Uterus (tissue), 2 donors: ENCODE data around the gene TMEM117.

Source experiments
- POLR2A ChIP-seq, 2 donors: fragments of 450-650 bp; IDR thresholded peaks; one replicate each; pipeline ENCODE4 v1.6.1; 2016; ENCODE audit warnings: antibody characterized with exemption in 2 of 2, mild to moderate bottlenecking in 1 of 2, moderate library complexity in 1 of 2
- TF ChIP-seq, protein P1 (sequence below), 4 experiments: fragments of 200-600 bp in 2 of 4; fragments of 450-650 bp in 2 of 4; sonication (generic) in 2 of 4; IDR thresholded peaks; one replicate each; pipeline ENCODE4 v1.5.1; 2016 to 2019; ENCODE audit warnings: antibody characterized with exemption in 4 of 4, mild to moderate bottlenecking in 2 of 4, moderate library complexity in 1 of 4

DNA sequence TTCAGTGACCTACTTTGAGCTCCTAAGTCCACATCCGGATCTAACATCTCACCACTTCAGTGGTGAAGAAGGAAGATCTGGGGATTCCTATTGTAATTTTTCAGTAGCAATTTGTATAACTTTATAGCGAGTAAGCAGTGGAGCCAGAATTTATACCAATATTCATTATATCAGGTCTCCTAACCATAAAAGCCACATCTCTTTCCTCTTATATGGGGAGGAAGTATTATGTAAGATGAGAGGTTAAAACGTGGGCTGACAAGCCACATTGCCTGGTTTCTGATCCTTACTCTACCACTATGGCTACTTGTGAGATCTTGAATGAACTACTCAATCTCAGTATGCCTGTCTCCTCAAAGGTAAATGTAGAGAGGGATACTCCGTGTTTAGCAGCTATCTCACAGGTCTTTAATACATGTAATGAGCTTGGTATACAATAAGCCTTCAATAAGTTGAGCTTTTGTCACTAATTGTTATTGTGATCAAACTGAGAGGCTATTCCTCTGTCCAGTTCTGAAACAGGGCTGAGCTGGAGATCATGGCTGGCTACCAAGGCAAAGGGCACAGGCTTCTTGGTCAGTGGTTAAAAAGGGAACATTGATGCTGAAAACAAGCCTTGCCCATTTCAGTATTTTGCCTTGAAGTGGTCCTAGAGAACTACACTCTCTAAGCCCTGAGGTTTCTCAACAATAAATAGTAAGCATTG, 3.3 kb upstream of the TMEM117 start:
- no peak for TF ChIP-seq POLR2A (IDR thresholded peaks at IDR 0.05)
- TF ChIP-seq, protein P1, sequence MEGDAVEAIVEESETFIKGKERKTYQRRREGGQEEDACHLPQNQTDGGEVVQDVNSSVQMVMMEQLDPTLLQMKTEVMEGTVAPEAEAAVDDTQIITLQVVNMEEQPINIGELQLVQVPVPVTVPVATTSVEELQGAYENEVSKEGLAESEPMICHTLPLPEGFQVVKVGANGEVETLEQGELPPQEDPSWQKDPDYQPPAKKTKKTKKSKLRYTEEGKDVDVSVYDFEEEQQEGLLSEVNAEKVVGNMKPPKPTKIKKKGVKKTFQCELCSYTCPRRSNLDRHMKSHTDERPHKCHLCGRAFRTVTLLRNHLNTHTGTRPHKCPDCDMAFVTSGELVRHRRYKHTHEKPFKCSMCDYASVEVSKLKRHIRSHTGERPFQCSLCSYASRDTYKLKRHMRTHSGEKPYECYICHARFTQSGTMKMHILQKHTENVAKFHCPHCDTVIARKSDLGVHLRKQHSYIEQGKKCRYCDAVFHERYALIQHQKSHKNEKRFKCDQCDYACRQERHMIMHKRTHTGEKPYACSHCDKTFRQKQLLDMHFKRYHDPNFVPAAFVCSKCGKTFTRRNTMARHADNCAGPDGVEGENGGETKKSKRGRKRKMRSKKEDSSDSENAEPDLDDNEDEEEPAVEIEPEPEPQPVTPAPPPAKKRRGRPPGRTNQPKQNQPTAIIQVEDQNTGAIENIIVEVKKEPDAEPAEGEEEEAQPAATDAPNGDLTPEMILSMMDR (IDR thresholded peaks at IDR 0.05) = no peak
